SK-N-SH (cell line): ENCODE results near the gene RCOR1.

Source experiments
- CHD2 ChIP-seq: fragments of 150-350 bp; IDR thresholded peaks from 2 replicates; pipeline ENCODE4 v1.6.1; 2018; ENCODE audit warnings: low read length; ENCODE audit not compliant: partially characterized antibody
- EP300 ChIP-seq, 2 experiments: IDR thresholded peaks; 2 replicates each; pipeline versions ENCODE4 v1.4.0 to v1.6.1; 2012; ENCODE audit warnings: borderline replicate concordance in 1 of 2, low read depth in 1 of 2, low read length in 1 of 2
- JUND ChIP-seq: IDR thresholded peaks from 2 replicates; pipeline ENCODE4 v1.4.0; 2012
- MXI1 ChIP-seq: IDR thresholded peaks from 2 replicates; pipeline ENCODE4 v1.6.1; 2012; ENCODE audit warnings: mild to moderate bottlenecking, low read depth, low read length, improper control_type of control experiment
- POLR2AphosphoS5 ChIP-seq: IDR thresholded peaks from 2 replicates; pipeline ENCODE4 v1.6.1; 2012; ENCODE audit warnings: low read depth, low read length
- SMC3 ChIP-seq: IDR thresholded peaks from 2 replicates; pipeline ENCODE4 v1.6.1; 2012; ENCODE audit warnings: low read depth, low read length, improper control_type of control experiment
- TAF1 ChIP-seq: IDR thresholded peaks from 2 replicates; pipeline ENCODE4 v1.6.1; 2012; ENCODE audit warnings: low read depth, mild to moderate bottlenecking, low read length, moderate library complexity, borderline replicate concordance
- TEAD4 ChIP-seq: IDR thresholded peaks from 2 replicates; pipeline ENCODE4 v1.4.0; 2012; ENCODE audit warnings: mild to moderate bottlenecking, borderline replicate concordance; ENCODE audit not compliant: insufficient read depth
- TF ChIP-seq, protein P1 (sequence below): IDR thresholded peaks from 2 replicates; pipeline ENCODE4 v1.4.0; 2012; ENCODE audit warnings: low read depth
- TF ChIP-seq, protein P2 (sequence below): fragments of 150-350 bp; IDR thresholded peaks from 2 replicates; pipeline ENCODE4 v1.6.1; 2016; ENCODE audit warnings: mild to moderate bottlenecking, low read depth, low read length
- TF ChIP-seq, protein P3 (sequence below): fragments of 200-600 bp; sonication (generic); IDR thresholded peaks from 2 replicates; pipeline ENCODE4 v1.6.1; 2017; ENCODE audit warnings: antibody characterized with exemption, mild to moderate bottlenecking, moderate library complexity

DNA sequence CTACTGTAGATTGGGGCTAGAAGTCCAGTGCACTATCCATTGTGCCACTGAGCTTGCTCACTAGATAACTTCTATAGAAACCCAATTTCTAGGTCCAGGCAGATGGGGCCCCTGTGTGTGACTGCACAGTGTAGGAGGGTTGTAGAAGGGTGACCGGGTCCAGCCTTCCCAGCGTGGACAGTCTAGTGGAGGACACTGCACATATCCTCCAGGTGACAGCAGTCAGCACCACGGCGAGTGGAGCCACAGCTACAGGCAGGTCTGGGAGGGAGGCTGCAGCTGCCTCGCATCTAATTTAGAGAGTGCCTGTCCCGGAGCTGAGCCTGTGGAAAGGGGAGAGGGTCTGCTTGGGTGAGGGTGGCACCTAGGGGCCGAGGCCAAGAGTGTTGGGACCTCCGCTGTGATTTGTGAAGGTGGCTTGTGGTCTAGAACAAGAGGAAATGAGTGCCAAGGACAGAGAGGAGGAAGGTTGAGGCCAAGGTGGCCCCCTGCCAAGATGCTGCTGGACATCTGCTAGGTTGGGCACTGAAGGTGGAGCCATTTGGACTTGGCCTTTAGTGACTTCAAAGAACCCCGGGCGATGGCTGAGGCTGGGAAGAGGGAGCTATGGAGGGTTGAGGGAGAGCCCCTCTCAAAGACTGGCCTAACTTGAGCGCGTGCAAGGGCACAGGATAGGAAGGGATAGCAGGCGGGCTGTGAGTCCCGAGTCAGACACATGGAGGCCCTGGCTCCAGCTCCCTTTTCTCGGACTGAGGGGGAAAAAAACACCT, 138.8 kb downstream of the RCOR1 start:
- TF ChIP-seq TEAD4 (no peak), MXI1 (no peak), POLR2AphosphoS5 (no peak), EP300 (IDR thresholded peaks at IDR 0.05; ENCODE audit: borderline replicate concordance in 1 of 2, low read depth in 1 of 2, low read length in 1 of 2) (no peak), CHD2 (no peak), TAF1 (no peak), SMC3 (no peak), JUND (no peak)
- TF ChIP-seq, protein P1, sequence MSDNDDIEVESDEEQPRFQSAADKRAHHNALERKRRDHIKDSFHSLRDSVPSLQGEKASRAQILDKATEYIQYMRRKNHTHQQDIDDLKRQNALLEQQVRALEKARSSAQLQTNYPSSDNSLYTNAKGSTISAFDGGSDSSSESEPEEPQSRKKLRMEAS = no peak
- TF ChIP-seq, protein P2, sequence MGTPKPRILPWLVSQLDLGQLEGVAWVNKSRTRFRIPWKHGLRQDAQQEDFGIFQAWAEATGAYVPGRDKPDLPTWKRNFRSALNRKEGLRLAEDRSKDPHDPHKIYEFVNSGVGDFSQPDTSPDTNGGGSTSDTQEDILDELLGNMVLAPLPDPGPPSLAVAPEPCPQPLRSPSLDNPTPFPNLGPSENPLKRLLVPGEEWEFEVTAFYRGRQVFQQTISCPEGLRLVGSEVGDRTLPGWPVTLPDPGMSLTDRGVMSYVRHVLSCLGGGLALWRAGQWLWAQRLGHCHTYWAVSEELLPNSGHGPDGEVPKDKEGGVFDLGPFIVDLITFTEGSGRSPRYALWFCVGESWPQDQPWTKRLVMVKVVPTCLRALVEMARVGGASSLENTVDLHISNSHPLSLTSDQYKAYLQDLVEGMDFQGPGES = no peak
- TF ChIP-seq, protein P3, sequence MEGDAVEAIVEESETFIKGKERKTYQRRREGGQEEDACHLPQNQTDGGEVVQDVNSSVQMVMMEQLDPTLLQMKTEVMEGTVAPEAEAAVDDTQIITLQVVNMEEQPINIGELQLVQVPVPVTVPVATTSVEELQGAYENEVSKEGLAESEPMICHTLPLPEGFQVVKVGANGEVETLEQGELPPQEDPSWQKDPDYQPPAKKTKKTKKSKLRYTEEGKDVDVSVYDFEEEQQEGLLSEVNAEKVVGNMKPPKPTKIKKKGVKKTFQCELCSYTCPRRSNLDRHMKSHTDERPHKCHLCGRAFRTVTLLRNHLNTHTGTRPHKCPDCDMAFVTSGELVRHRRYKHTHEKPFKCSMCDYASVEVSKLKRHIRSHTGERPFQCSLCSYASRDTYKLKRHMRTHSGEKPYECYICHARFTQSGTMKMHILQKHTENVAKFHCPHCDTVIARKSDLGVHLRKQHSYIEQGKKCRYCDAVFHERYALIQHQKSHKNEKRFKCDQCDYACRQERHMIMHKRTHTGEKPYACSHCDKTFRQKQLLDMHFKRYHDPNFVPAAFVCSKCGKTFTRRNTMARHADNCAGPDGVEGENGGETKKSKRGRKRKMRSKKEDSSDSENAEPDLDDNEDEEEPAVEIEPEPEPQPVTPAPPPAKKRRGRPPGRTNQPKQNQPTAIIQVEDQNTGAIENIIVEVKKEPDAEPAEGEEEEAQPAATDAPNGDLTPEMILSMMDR = no peak
